Measurements from ENCODE around the gene IGFBP1.

GRCh38 chr7:45888993-45889366 is 692 bp downstream of the IGFBP1 start:
- TF ChIP-seq POLR2AphosphoS5 (IDR thresholded peaks at IDR 0.05; ENCODE audit: low read depth, low read length) (no peak), TAF1 (IDR thresholded peaks at IDR 0.05; ENCODE audit: borderline replicate concordance, low read depth, low read length) (no peak), POLR2A (IDR thresholded peaks at IDR 0.05; ENCODE audit: low read depth, low read length) (no peak)

Data from GM12892 (cell line).